Superior temporal gyrus (tissue), 1 donor: ENCODE data around the gene EFTUD2.

Source experiments
- DNase-seq: peaks from one replicate; pipeline ENCODE4 v3.0.0-alpha.2; 2016; ENCODE audit errors: extremely low spot score

The EFTUD2 gene

GRCh38 chr17:44925731-44926697 is 26.8 kb upstream of the EFTUD2 start:
- no peak for DNase-seq

- DNase-seq = no peak
Observed at GRCh38 chr17:44924107-44924544, 24.9 kb upstream of the EFTUD2 start.

GRCh38 chr17:44922746-44923470 is 23.7 kb upstream of the EFTUD2 start:
- DNase-seq = no peak

- no peak for DNase-seq
Observed at GRCh38 chr17:44922136-44922535, 22.9 kb upstream of the EFTUD2 start.

- no peak for DNase-seq
Observed at GRCh38 chr17:44921122-44921882, 22.1 kb upstream of the EFTUD2 start.

GRCh38 chr17:44920565-44920940 is 21.3 kb upstream of the EFTUD2 start:
- DNase-seq = no peak

- peak; percentile 86 for DNase-seq
Observed at GRCh38 chr17:44919885-44920564, 20.8 kb upstream of the EFTUD2 start.

- no peak for DNase-seq
Observed at GRCh38 chr17:44919411-44919810, 20.2 kb upstream of the EFTUD2 start.

- DNase-seq = no peak
Observed at GRCh38 chr17:44918006-44918405, 18.8 kb upstream of the EFTUD2 start.

- DNase-seq = no peak
Observed at GRCh38 chr17:44917456-44917855, 18.2 kb upstream of the EFTUD2 start.

GRCh38 chr17:44916781-44917241 is 17.6 kb upstream of the EFTUD2 start:
- peak; percentile 47 for DNase-seq

GRCh38 chr17:44915862-44916780 is 16.9 kb upstream of the EFTUD2 start:
- DNase-seq = no peak

- DNase-seq = peak; percentile 13
Observed at GRCh38 chr17:44915321-44915726, 16.1 kb upstream of the EFTUD2 start, which contains the start of gene GFAP. TSS of gene GFAP (minus strand) at chr17:44915500. CDS start at chr17:44915486, 14 bp downstream.

- DNase-seq = no peak
Observed at GRCh38 chr17:44914698-44915271, 15.5 kb upstream of the EFTUD2 start.

- DNase-seq = no peak
Observed at GRCh38 chr17:44914148-44914547, 14.9 kb upstream of the EFTUD2 start.

- no peak for DNase-seq
Observed at GRCh38 chr17:44913676-44914075, 14.4 kb upstream of the EFTUD2 start.

- DNase-seq = no peak
Observed at GRCh38 chr17:44912763-44913544, 13.7 kb upstream of the EFTUD2 start.

- DNase-seq = peak; percentile 16
Observed at GRCh38 chr17:44911133-44912001, 12.1 kb upstream of the EFTUD2 start.
